ENCODE measurements around the gene SYNE2. TPM values are rescaled to one million over a fixed set of nuclear protein-coding genes. Genes with fewer than 3 reads are reported as not detected.
A peak's percentile ranks its signal among the peaks of the same experiment; 100 is the strongest.

The SYNE2 gene
- total RNA-seq, 1 experiment from 2014 or later: 16.0 TPM

- no peaks in the 10 kb centered on the region for H4K20me1 ChIP-seq (ENCODE audit: low read length)
- H3K4me2 ChIP-seq (ENCODE audit: low read length): no peak overlapping the region
- CTCF ChIA-PET: no interaction called here
- H3K4me3 ChIP-seq (ENCODE audit: low read length): no peak overlapping the region
- TF ChIP-seq CTCF (conservative IDR thresholded peaks at IDR 0.05; ENCODE audit: low read depth, low read length) (no peak), EZH2 (IDR thresholded peaks at IDR 0.05; ENCODE audit: low read length, unreplicated experiment) (no peak), EZH2phosphoT487 (IDR thresholded peaks at IDR 0.05; ENCODE audit: borderline replicate concordance, low read length) (no peak)
- H2AFZ ChIP-seq (ENCODE audit: low read length): no peak overlapping the region
- peaks cover 4% of the 10 kb centered on the region; the same call in 1 of the 2 replicates for H3K4me1 ChIP-seq (ENCODE audit: insufficient read depth, low read length)
- H3K9me3 ChIP-seq (ENCODE audit: low read length): no peaks in the 10 kb centered on the region
- POLR2A ChIA-PET (ENCODE audit: unreplicated experiment): no interaction called here
- H3F3A ChIP-seq (ENCODE audit: low read length, unreplicated experiment): no peaks in the 10 kb centered on the region
- H3K9me2 ChIP-seq (replicated peaks; ENCODE audit: low read length): no peaks in the 10 kb centered on the region
- no peak for ATAC-seq
- no peaks in the 10 kb centered on the region for H3K36me3 ChIP-seq (ENCODE audit: low read depth, low read length)
- H3K9ac ChIP-seq (ENCODE audit: low read length): no peak overlapping the region
- BruUV-seq (replicated peaks): no TSS peak
- H3K79me2 ChIP-seq (ENCODE audit: low read length): no peaks in the 10 kb centered on the region
- DNase-seq: no peak
- no peaks in the 10 kb centered on the region for H3K27me3 ChIP-seq (ENCODE audit: low read length)
- no peak overlapping the region for H3K27ac ChIP-seq (ENCODE audit: low read length)
- intact Hi-C loops (cut with micrococcal nuclease): no loop called here
Observed at GRCh38 chr14:64190974-64191502, 338.2 kb downstream of the SYNE2 start.

- H3K27me3 ChIP-seq (ENCODE audit: low read length): no peaks in the 10 kb centered on the region
- DNase-seq: peak; percentile 80
- H4K20me1 ChIP-seq (ENCODE audit: low read length): no peaks in the 10 kb centered on the region
- no peak overlapping the region for H3K4me3 ChIP-seq (ENCODE audit: low read length)
- H3K27ac ChIP-seq (ENCODE audit: low read length): peak overlapping the region; percentile 8; the same call in 1 of the 2 replicates
- H3K9ac ChIP-seq (ENCODE audit: low read length): no peak overlapping the region
- ATAC-seq: peak; percentile 78
- intact Hi-C loops (cut with micrococcal nuclease): no loop called here
- H3K4me1 ChIP-seq (ENCODE audit: insufficient read depth, low read length): peaks cover 4% of the 10 kb centered on the region; the same call in 1 of the 2 replicates
- POLR2A ChIA-PET (ENCODE audit: unreplicated experiment): no interaction called here
- H3K4me2 ChIP-seq (ENCODE audit: low read length): no peak overlapping the region
- H3K9me2 ChIP-seq (replicated peaks; ENCODE audit: low read length): no peaks in the 10 kb centered on the region
- TF ChIP-seq CTCF (conservative IDR thresholded peaks at IDR 0.05; ENCODE audit: low read depth, low read length): no peak
- TF ChIP-seq EZH2phosphoT487 (IDR thresholded peaks at IDR 0.05; ENCODE audit: borderline replicate concordance, low read length): no peak
- TF ChIP-seq EZH2 (IDR thresholded peaks at IDR 0.05; ENCODE audit: low read length, unreplicated experiment): no peak
- CTCF ChIA-PET: no interaction called here
- BruUV-seq (replicated peaks): no TSS peak
- no peaks in the 10 kb centered on the region for H3K79me2 ChIP-seq (ENCODE audit: low read length)
- H3F3A ChIP-seq (ENCODE audit: low read length, unreplicated experiment): no peaks in the 10 kb centered on the region
- no peaks in the 10 kb centered on the region for H3K9me3 ChIP-seq (ENCODE audit: low read length)
- no peak overlapping the region for H2AFZ ChIP-seq (ENCODE audit: low read length)
- H3K36me3 ChIP-seq (ENCODE audit: low read depth, low read length): no peaks in the 10 kb centered on the region
Observed at GRCh38 chr14:64191756-64192155, 339.0 kb downstream of the SYNE2 start.

- Histone ChIP-seq H3K9me3 (ENCODE audit: low read length) (no peaks in the 10 kb centered on the region), H3K36me3 (ENCODE audit: low read depth, low read length) (no peaks in the 10 kb centered on the region), H3K4me1 (ENCODE audit: insufficient read depth, low read length) (peaks cover 4% of the 10 kb centered on the region; the same call in 1 of the 2 replicates), H3K9ac (ENCODE audit: low read length) (no peak overlapping the region), H2AFZ (ENCODE audit: low read length) (no peak overlapping the region), H3K4me3 (ENCODE audit: low read length) (no peak overlapping the region), H4K20me1 (ENCODE audit: low read length) (no peaks in the 10 kb centered on the region), H3K27me3 (ENCODE audit: low read length) (no peaks in the 10 kb centered on the region), H3K9me2 (replicated peaks; ENCODE audit: low read length) (no peaks in the 10 kb centered on the region), H3K27ac (ENCODE audit: low read length) (no peak overlapping the region), H3F3A (ENCODE audit: low read length, unreplicated experiment) (no peaks in the 10 kb centered on the region), H3K79me2 (ENCODE audit: low read length) (no peaks in the 10 kb centered on the region), H3K4me2 (ENCODE audit: low read length) (no peak overlapping the region)
- TF ChIP-seq EZH2phosphoT487 (IDR thresholded peaks at IDR 0.05; ENCODE audit: borderline replicate concordance, low read length): no peak
- no peak for TF ChIP-seq CTCF (conservative IDR thresholded peaks at IDR 0.05; ENCODE audit: low read depth, low read length)
- no peak for TF ChIP-seq EZH2 (IDR thresholded peaks at IDR 0.05; ENCODE audit: low read length, unreplicated experiment)
- no peak for ATAC-seq
- intact Hi-C loops (cut with micrococcal nuclease): no loop called here
- no peak for DNase-seq
- CTCF ChIA-PET: no interaction called here
- BruUV-seq (replicated peaks): no TSS peak
- POLR2A ChIA-PET (ENCODE audit: unreplicated experiment): no interaction called here
Observed at GRCh38 chr14:64193821-64194220, 341.0 kb downstream of the SYNE2 start.

Measured in PC-3 (cell line).